Activated effector memory CD4-positive, alpha-beta T cell treated with anti-CD3 and anti-CD28 coated beads, Interleukin-2, amount 50 U/mL, for 16 hours (primary cell): ENCODE measurements around the gene GAB4.
"Not testable (repeated sequence)": the region's sequence is repeated elsewhere in the genome, so short reads cannot be mapped to it uniquely, and the experiment has no call there.

Experiments used
- DNase-seq: peaks from one replicate; pipeline ENCODE4 v3.0.0-alpha.2; 2020

Gene GAB4, protein sequence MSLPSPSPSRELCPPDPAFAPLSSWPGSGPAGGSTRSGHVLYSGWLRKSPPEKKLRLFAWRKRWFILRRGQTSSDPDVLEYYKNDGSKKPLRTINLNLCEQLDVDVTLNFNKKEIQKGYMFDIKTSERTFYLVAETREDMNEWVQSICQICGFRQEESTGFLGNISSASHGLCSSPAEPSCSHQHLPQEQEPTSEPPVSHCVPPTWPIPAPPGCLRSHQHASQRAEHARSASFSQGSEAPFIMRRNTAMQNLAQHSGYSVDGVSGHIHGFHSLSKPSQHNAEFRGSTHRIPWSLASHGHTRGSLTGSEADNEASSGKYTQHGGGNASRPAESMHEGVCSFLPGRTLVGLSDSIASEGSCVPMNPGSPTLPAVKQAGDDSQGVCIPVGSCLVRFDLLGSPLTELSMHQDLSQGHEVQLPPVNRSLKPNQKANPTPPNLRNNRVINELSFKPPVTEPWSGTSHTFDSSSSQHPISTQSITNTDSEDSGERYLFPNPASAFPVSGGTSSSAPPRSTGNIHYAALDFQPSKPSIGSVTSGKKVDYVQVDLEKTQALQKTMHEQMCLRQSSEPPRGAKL

DNA sequence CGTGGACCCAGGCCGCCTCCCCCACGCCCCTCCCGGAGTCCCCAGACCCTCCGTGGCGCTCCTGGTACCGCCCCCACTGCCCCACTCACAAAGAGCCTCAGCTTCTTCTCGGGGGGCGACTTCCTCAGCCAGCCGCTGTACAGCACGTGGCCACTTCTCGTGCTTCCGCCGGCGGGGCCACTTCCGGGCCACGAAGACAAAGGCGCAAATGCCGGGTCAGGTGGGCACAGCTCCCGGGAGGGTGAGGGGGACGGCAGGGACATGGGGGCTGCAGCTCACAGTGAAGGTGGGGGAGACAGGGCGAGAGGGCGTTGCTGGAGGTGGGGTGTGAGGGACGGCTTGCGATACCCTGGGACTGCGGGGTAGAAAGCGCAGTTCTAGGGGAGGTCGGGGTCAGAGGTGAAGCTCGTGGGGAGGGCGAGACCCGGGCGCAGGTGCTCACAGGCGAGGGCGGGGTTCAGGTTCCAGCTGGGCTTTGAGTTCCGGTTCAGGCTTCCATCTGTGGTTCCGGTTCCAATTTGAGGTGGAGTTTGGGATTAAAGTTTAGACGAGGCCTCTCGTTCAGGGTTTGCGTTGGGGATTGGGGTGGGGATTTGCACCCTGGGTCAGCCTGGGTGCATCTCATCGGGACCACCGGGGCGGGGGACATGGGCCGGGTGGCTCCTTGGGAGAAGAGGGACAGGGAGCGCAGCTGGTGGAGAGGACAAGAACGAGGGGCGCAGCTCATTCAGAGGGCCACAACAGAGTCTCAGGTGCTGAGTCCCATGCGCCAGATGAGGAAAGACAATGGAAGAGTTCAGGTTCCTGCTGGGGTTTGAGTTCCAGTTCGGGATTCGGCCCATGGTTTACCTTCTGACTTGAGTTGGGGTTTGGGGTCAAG, at the start of gene GAB4:
Gene GAB4, minus strand, starts transcription at position 371 of the 880 bp plus-strand sequence. Its CDS starts 108 bp downstream, at position 263.
- DNase-seq = no peak

- DNase-seq = no peak
Observed at GRCh38 chr22:17056807-17057206, 48.8 kb upstream of the GAB4 start.

DNA sequence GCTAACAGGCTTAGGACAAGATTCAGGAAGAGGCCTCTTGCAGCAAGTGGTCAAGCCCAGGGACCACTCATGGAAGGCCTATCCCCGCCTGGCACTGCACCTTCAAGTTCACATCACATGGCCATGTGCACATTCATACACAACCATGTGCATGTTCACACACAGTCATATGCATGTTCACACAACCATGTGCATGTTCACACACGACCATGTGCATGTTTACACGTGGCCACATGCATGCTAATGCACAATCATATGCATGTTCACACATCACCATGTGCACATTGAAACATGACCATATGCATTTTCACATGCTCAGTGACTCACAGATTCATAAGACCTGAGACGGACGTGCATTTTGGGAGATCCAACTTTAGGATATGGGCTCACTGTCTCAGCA, 48.0 kb upstream of the GAB4 start:
- no peak for DNase-seq

- no peak for DNase-seq
Observed at GRCh38 chr22:17047656-17048055, 39.6 kb upstream of the GAB4 start.

GRCh38 chr22:17046566-17047348, 38.7 kb upstream of the GAB4 start:
- DNase-seq = no peak

DNA sequence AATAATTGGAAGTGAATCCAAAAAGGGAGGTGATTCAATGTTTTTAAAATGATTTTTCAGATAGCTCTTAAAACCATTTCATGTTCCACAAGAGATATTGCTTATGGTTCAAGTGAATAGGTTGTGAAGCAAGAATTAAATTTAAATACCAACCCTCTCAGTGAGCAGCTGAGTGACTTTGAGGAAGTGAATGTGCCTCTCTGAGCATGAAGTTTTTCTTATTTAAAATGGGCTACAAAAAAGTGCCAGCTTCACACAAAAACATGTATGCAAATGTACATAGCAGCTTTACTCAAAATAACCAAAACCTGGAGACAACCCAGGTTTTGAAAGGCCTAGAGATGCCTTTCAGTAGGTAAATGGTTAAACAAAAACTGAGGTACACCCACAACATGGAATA, 35.5 kb upstream of the GAB4 start:
- no peak for DNase-seq

GRCh38 chr22:17036842-17037711, 29.1 kb upstream of the GAB4 start:
- not testable (repeated sequence) for DNase-seq

DNA sequence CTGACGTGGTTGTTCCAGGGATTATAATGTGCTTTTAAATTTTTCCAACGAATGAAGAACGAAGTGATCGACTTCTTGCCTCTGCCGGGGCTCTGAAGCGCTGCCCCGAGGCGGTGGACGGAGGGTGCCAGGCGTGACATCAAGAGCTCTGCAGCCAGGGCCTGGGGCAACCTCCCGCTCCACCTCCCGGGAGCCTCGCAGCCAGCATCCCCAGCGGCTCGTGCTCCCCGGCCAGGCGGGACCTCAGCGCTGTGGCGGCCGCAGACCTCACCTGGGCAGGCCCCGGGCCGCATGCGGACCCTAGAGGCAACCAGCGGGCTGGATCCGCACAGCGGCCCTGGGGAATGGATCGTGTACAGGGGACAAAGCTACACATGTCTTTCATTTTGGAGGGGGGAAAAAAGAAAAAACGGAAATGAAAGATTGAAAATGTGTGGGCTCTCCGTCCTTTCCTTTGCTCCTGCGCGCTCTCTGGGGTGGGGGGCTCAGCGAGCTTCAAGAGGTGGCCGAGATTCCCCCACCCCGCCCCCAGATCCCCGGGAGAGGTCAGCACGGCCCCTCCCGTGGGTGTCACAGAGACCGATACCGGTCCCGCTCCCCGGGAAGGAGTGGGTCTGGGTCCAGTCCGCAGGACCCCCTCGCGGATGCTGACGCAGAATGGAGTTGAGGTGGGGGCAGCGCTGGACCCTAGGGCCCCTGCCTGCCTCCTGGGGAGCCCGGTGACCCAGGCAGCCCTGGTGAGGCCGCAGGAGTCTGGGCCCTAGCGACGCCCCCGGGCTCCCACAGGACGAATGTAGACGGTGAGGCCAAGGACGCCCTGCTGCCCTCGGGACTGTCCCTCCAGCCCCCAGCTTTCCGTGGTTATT, 28.2 kb upstream of the GAB4 start:
- DNase-seq = not testable (repeated sequence)

GRCh38 chr22:17035246-17035645, 27.2 kb upstream of the GAB4 start:
- no peak for DNase-seq

- not testable (repeated sequence) for DNase-seq
Observed at GRCh38 chr22:17034532-17034931, 26.5 kb upstream of the GAB4 start.

GRCh38 chr22:17032277-17032676, 24.3 kb upstream of the GAB4 start:
- DNase-seq = not testable (repeated sequence)

DNA sequence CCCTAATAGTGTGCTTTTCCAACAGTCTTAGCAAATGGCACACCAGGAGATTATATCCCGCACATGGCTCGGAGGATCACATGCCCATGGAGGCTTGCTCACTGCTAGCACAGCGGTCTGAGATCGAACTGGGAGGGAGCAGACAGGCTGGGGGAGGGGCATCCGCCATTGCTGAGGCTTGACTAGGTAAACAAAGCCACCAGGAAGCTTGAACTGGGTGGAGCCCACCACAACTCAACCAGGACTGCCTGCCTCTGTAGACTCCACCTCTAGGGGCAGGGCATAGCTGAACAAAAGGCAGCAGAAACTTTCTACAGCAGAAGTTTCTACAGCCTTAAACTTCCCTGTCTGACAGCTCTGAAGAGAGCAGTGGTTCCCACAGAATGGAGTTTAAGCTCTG, 16.4 kb upstream of the GAB4 start:
- not testable (repeated sequence) for DNase-seq

DNA sequence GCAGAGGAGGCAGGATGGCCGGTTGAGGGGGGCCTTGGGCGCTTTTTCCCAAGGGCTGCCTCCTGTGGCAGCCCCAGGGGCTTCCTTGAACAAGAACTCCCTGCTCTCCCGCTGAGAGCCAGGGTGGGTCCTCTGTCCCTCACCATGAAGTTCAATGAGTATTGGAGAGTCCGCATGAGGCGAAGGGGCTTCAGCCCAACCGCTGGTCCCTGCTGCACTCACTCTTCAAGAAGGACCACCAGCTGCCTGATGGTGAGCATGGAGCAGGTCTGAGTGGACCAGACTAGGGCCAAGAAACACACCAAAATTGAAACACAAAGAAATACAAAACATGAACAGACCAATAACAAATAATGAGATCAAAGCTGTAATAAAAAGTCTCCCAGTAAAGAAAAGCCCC, 7.5 kb upstream of the GAB4 start:
- not testable (repeated sequence) for DNase-seq

DNA sequence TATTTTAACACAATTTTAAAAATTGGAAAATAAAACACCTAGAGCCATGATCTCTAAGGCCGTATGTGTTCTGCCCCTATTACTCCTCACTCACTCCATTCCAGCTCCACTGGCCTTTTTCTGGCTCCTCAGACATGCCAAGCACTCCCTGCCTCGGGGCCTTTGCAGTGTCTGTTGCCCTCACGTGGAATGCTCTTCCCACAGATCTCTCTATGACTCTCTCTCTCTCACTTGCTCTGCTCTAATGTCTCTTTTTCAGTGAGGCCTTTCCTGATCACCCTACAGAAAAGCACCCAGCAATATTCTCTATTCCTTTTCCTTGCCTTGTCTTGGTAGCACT, 6.0 kb upstream of the GAB4 start:
- not testable (repeated sequence) for DNase-seq

GRCh38 chr22:17013396-17014100, 5.5 kb upstream of the GAB4 start:
- DNase-seq = no peak

- no peak for DNase-seq
Observed at GRCh38 chr22:17012267-17012666, 4.2 kb upstream of the GAB4 start.

DNA sequence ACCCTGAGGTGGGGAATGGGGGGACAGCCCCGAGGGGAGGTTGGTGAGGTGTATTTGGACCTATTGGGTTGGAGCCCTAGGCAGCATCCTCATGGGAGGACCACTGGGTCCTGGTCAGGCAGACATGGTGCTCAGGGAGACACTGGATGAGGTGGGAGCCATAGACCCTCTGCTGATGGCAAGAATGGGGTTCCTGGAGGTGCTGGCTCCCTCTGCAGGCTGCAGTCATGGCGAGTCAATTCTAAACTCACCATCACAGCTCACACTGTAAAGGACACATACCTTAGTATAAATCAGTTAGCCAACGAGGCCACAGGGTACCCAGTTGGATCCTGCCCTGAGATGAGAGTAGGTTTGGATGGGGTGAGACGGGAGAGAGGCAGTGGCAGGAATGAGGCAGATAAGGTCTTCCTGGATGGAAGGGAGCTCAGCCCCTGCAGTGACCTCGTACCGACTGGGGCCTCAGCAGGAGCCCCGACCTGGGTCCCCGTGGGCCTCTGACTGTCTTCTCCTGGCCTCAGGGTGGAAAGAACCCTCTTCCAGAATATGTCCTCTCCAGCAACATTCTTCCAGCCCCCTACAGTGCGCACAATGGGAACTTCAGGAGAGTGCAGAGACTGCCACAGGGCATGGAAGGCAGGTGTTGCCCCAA, 1.7 kb upstream of the GAB4 start:
- DNase-seq = no peak

DNA sequence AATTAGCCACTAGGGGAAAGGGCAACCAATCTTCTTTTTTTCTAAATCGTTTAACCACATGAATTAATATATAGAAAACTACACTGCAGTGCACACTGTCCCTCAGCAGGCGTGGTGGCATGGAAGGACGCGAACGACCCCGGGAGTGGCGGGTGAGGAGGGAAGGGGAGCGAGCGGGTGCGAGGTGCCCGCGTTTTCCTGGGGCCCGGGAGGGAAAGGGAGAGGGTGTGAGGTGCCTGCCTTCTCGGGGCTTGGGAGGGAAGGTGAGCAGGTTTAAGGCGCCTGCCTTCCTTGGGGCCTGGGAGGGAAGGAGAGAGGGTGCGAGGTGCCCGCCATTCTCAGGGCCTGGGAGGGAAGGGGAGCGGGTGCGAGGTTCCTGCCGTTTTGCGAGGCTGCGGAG, 765 bp downstream of the GAB4 start:
- DNase-seq = no peak

GRCh38 chr22:16989915-16990314, 18.1 kb downstream of the GAB4 start:
- DNase-seq = no peak

DNA sequence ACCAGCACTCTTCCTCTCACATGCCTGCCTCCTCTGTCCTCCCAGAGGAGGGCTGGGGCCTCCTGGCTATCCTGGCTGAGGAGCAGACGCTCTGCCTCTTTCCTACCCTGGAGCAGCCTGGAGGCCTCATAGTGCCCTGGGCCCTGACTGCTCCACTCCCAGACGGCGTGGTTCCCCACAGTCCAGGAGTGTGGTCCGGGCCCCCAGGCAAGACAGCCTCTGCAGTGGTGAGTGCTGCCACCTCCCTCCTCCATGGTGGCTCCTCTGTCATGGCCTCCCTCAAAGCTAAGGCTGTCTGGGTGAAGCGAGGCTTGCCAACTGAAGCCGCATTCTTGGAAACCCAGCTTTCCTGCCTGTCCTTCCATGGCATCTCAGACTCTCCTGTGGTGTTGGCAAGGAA, 19.8 kb downstream of the GAB4 start:
- DNase-seq = no peak
